Activated CD8-positive, alpha-beta T cell treated with anti-CD3 and anti-CD28 coated beads for 36 hours (primary cell): ENCODE data around the gene DNAJC25. TPM values are rescaled to one million over a fixed set of nuclear protein-coding genes. Genes with fewer than 3 reads are reported as not detected.

ENCODE experiments used
- ATAC-seq: fragments of 200-7000 bp; cut with Tn5 transposase; one replicate; pipeline ENCODE4 v1.10.0; 2021; ENCODE audit warnings: mild to moderate bottlenecking, moderate library complexity
- CTCF ChIA-PET: fragments of 350-600 bp; sonication (Branson Sonifier 250); formaldehyde crosslinking; loops from one replicate; lab custom pipeline; 2021; ENCODE audit warnings: antibody characterized with exemption; lab: Charles Lee
- POLR2A ChIA-PET: fragments of 350-600 bp; sonication (Branson Sonifier 250); formaldehyde crosslinking; loops from one replicate; lab custom pipeline; 2021; ENCODE audit warnings: antibody characterized with exemption; lab: Charles Lee
- DNase-seq: peaks from one replicate; pipeline ENCODE4 v3.0.0-alpha.2; 2020
- H3K27ac Mint-ChIP-seq: one replicate; pipeline ENCODE4 v1.8.0; 2021; ENCODE audit warnings: mild to moderate bottlenecking, mixed read lengths
- H3K27me3 Mint-ChIP-seq: one replicate; pipeline ENCODE4 v1.8.0; 2021; ENCODE audit warnings: mixed read lengths
- H3K36me3 Mint-ChIP-seq: one replicate; pipeline ENCODE4 v1.8.0; 2021; ENCODE audit warnings: low read depth, mixed read lengths
- H3K4me1 Mint-ChIP-seq: one replicate; pipeline ENCODE4 v1.8.0; 2021; ENCODE audit warnings: low read depth, mixed read lengths
- H3K4me3 Mint-ChIP-seq: one replicate; pipeline ENCODE4 v1.8.0; 2021; ENCODE audit warnings: mild to moderate bottlenecking, moderate library complexity, mixed read lengths
- H3K9me3 Mint-ChIP-seq: one replicate; pipeline ENCODE4 v1.8.0; 2021; ENCODE audit warnings: mixed read lengths
- CTCF ChIP-seq: fragments of 200-600 bp; IDR thresholded peaks from one replicate; pipeline ENCODE4 v1.8.0; 2022; ENCODE audit warnings: antibody characterized with exemption, mild to moderate bottlenecking
- intact Hi-C: fragments of 100-400 bp; cut with micrococcal nuclease; formaldehyde crosslinking; loops from one replicate; pipeline ENCODE4 v1.10.0; 2022
- total RNA-seq, 2 experiments: library from RNA; stranded (reverse); gene quantifications; one replicate each; pipeline ENCODE4 v1.2.3, GENCODE V29; 2021

Gene DNAJC25
- total RNA-seq, 2 experiments from 2014 or later: 9.6 to 11.0 TPM

GRCh38 chr9:111630964-111631213 lies 245 bp upstream of the DNAJC25 start:
- intact Hi-C loops: no loop called here
- DNase-seq (no peak), ATAC-seq (no peak)
- Mint-ChIP-seq H3K4me3 (peak overlapping the region; percentile 89), H3K27ac (peak overlapping the region; percentile 85), H3K36me3 (peaks cover 40% of the 10 kb centered on the region), H3K27me3 (no peaks in the 10 kb centered on the region), H3K9me3 (no peaks in the 10 kb centered on the region), H3K4me1 (peaks cover 36% of the 10 kb centered on the region)
- ChIA-PET POLR2A (interaction anchor here (1.0 to 1.7 kb wide), 4 partner anchors 25 to 31 kb away, joined by 3 to 7 read pairs (median 3); partner anchors contain the start of gene GNG10), CTCF (interaction anchor here (1.3 kb wide), 1 partner anchor 10 kb away, joined by 5 read pairs; no protein-coding TSS in a partner anchor)
- TF ChIP-seq CTCF: no peak

GRCh38 chr9:111632060-111632459 lies 926 bp downstream of the DNAJC25 start:
- Mint-ChIP-seq H3K4me3 (peak overlapping the region; percentile 89), H3K27ac (peak overlapping the region; percentile 81), H3K9me3 (no peaks in the 10 kb centered on the region), H3K27me3 (no peaks in the 10 kb centered on the region), H3K4me1 (peaks cover 40% of the 10 kb centered on the region), H3K36me3 (peaks cover 42% of the 10 kb centered on the region)
- POLR2A ChIA-PET: interaction anchor here (0.9 to 1.7 kb wide), 6 partner anchors 26 to 173 kb away, joined by 3 to 7 read pairs (median 3); partner anchors contain the start of gene GNG10
- no peak for ATAC-seq
- CTCF ChIA-PET: no interaction called here
- intact Hi-C loops: no loop called here
- DNase-seq: no peak
- TF ChIP-seq CTCF: no peak

- POLR2A ChIA-PET: interaction anchor here (0.6 to 1.7 kb wide), 4 partner anchors 28 to 752 kb away, joined by 3 to 7 read pairs (median 3); partner anchors contain the start of gene GNG10
- intact Hi-C loops: no loop called here
- Mint-ChIP-seq H3K27ac (no peak overlapping the region), H3K36me3 (peaks cover 42% of the 10 kb centered on the region), H3K4me1 (peaks cover 40% of the 10 kb centered on the region), H3K9me3 (no peaks in the 10 kb centered on the region), H3K4me3 (peak overlapping the region; percentile 89), H3K27me3 (no peaks in the 10 kb centered on the region)
- CTCF ChIA-PET: interaction anchor here (0.7 to 1.2 kb wide), 2 partner anchors 35 to 110 kb away, joined by 3 to 5 read pairs; no protein-coding TSS in a partner anchor
- TF ChIP-seq CTCF: no peak
- ATAC-seq (no peak), DNase-seq (no peak)
These were observed 1.7 kb downstream of the DNAJC25 start for GRCh38 chr9:111632695-111633388.

- peaks cover 40% of the 10 kb centered on the region for H3K4me1 Mint-ChIP-seq
- no peaks in the 10 kb centered on the region for H3K9me3 Mint-ChIP-seq
- no peak for TF ChIP-seq CTCF
- ATAC-seq: no peak
- H3K4me3 Mint-ChIP-seq: peak overlapping the region; percentile 89
- no peak for DNase-seq
- CTCF ChIA-PET: interaction anchor here (1.0 to 1.2 kb wide), 2 partner anchors 35 to 67 kb away, joined by 3 to 5 read pairs; no protein-coding TSS in a partner anchor
- POLR2A ChIA-PET: interaction anchor here (0.6 to 1.0 kb wide), 2 partner anchors 28 to 752 kb away, joined by 3 read pairs; partner anchors contain the start of gene GNG10
- no peaks in the 10 kb centered on the region for H3K27me3 Mint-ChIP-seq
- intact Hi-C loops: no loop called here
- no peak overlapping the region for H3K27ac Mint-ChIP-seq
- H3K36me3 Mint-ChIP-seq: peaks cover 42% of the 10 kb centered on the region
These were observed 2.2 kb downstream of the DNAJC25 start for GRCh38 chr9:111633389-111633736.

GRCh38 chr9:111634860-111635259 lies 3.7 kb downstream of the DNAJC25 start:
- H3K27me3 Mint-ChIP-seq: no peaks in the 10 kb centered on the region
- DNase-seq (no peak), ATAC-seq (no peak)
- POLR2A ChIA-PET: no interaction called here
- peaks cover 40% of the 10 kb centered on the region for H3K4me1 Mint-ChIP-seq
- intact Hi-C loops: no loop called here
- no peak overlapping the region for H3K27ac Mint-ChIP-seq
- CTCF ChIA-PET: no interaction called here
- peaks cover 44% of the 10 kb centered on the region for H3K36me3 Mint-ChIP-seq
- no peak overlapping the region for H3K4me3 Mint-ChIP-seq
- H3K9me3 Mint-ChIP-seq: no peaks in the 10 kb centered on the region
- TF ChIP-seq CTCF: no peak
